Skin epidermis (tissue), 12 donors: ENCODE data around the gene ARTN.

ENCODE experiments used
- H3K27ac ChIP-seq, 21 experiments: fragments of 200-600 bp; sonication (generic) in 11 of 21; one replicate each; pipeline ENCODE4 v1.5.0; 2020; ENCODE audit warnings: mild to moderate bottlenecking in 3 of 21, inconsistent platforms in 2 of 21, moderate library complexity in 2 of 21
- H3K4me3 ChIP-seq, 7 experiments: fragments of 200-600 bp; sonication (generic) in 2 of 7; one replicate each; pipeline ENCODE4 v1.5.0; 2020; ENCODE audit warnings: inconsistent platforms in 2 of 7, mild to moderate bottlenecking in 2 of 7, moderate library complexity in 1 of 7

The ARTN gene

DNA sequence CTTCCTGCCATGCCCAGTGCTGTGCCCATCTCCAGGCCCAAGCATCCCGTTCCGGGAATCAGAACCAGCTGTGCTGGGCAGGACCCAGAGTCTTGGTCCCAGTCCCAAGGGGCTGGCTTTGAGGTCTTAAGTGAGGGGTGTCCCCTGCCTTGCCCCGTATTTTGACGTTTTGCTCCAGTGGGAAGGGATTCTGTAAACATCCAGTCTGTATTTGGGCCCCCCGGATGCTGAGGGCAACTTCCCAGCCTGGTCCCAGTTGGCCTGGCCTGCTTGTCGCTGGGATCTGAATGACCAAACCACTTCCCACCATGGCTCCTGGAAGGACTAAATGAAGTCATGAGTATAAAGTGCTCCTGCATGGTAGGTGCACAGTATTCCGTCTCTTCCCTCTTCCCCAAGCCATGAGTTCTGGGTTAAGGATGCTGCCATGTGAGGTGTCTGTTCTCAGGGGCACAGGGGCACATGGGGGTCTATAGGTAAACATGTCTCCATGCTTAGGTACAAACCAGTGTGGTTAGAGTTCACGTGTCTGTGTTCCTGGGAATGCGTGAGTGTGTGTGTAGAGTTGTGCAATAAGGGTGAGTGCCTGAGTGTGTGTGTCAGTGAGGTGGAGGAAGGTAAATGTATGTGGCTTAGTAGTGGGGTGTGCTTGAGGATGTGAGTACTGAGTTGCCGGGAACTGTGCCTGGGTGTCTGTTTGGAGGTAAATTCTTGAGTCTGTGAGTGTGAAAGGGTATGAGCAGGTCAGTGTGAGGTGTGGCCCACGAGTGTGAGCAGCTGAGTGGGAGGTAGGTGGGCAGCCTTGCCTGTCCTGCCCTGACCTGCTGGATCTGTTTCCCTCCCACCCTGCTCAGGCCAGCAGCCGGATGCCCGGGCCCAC, 46.9 kb downstream of the ARTN start:
- peak overlapping the region; percentile 40 to 84 (median 73) for H3K4me3 ChIP-seq
- peak overlapping the region in 19 of 21 experiments; percentile 68 to 95 (median 85) for H3K27ac ChIP-seq

DNA sequence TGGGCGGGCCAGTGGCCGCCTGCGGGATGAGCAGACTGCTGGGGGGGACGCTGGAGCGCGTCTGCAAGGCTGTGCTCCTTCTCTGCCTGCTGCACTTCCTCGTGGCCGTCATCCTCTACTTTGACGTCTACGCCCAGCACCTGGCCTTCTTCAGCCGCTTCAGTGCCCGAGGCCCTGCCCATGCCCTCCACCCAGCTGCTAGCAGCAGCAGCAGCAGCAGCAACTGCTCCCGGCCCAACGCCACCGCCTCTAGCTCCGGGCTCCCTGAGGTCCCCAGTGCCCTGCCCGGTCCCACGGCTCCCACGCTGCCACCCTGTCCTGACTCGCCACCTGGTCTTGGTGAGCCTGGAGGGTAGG, 47.5 kb downstream of the ARTN start:
- Histone ChIP-seq H3K27ac (peak overlapping the region in 8 of 21 experiments; percentile 4 to 89 (median 85)), H3K4me3 (no peak overlapping the region)

DNA sequence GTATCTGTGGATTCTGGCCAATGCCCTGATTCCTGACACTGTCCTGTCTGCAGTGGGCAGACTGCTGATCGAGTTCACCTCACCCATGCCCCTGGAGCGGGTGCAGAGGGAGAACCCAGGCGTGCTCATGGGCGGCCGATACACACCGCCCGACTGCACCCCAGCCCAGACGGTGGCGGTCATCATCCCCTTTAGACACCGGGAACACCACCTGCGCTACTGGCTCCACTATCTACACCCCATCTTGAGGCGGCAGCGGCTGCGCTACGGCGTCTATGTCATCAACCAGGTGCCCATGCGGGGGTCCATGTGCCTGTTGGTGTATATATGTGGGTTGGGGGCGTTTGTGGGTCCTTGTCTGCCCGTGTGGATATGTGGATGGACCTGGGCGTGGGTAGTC, 48.0 kb downstream of the ARTN start:
- Histone ChIP-seq H3K4me3 (no peak overlapping the region), H3K27ac (no peak overlapping the region)

DNA sequence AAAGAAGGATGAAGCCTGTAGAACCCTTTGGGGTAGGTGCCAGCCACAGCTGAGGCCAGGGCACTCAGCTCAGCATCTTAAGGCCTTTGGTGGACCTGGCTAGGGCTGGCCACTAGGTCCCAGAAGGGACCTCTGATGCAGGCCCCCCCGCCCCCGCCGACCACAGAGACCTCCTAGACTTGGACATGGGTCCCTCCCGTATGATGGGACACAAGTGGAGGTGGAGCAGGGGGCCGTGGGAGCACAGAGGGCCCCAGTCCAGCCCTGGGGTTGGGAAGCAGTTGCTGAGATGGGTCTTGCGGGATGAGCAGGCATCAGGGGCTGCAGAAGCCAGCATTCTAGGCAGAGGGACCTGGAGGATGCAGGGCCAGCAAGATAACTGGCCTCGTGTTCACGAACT, 48.6 kb downstream of the ARTN start:
- Histone ChIP-seq H3K4me3 (no peak overlapping the region), H3K27ac (no peak overlapping the region)

DNA sequence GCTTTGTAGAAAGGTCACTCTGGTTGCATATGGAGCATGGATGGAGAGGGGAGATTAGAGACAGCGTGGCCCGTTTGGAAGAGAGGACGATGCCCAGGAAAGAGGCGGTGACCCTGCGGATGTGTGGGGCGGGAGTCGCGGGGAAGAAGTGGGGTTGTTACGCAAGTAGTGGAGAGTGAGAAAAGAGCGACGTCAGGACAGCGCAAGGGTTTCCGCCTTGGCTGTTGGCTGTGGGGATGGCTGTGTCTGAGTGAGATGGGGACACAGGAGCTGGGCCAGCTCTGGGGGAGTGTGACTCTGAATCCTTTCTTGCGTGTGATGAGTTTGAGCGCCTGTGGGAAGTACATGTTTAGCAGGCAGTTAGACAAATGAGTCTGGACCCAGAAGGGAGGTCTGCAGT, 49.2 kb downstream of the ARTN start:
- no peak overlapping the region for H3K27ac ChIP-seq
- no peak overlapping the region for H3K4me3 ChIP-seq

DNA sequence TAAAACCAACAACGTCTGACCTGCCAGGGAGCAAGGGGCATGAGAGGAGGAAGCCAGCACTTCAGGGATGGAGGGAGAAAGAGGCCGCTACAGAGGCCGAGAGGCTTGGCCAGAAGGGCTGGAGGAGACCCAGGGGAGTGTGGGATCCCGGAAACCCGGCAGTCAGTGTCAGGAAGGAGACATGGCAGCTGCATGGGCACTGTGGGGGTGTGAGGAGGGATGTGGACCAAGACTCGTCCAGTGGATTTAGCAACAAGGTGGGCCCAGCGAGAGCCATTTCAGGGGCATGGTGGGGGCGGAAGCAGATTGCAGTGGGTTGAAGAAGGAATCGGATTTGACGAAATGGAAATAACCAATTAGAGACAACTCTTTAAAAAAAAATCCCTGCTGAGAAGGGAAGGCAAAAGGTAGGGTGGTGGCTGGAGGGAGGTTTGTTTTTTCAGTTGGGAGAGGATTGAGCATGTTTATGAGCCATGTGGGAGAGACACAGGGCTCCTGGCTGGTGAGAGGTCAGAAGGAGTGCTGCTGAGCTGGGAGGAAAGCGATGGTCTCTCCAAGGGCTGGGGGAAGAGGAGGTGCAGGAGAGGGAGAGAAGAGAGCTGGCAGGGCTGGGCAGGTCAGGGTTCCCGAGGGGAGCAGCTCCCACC, 49.8 kb downstream of the ARTN start:
- Histone ChIP-seq H3K27ac (no peak overlapping the region), H3K4me3 (no peak overlapping the region)

DNA sequence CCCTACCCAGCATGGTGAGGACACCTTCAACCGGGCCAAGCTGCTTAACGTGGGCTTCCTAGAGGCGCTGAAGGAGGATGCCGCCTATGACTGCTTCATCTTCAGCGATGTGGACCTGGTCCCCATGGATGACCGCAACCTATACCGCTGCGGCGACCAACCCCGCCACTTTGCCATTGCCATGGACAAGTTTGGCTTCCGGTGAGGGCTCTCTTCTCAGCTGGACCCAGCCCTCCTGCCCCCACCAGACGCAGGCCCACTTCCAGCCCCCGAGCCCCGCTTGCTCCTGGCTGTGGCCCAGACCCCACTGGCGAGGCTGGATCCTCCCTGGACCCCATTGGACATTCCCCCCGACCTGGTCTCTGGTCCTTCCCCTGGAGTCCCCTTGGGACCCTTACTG, 51.3 kb downstream of the ARTN start:
- Histone ChIP-seq H3K4me3 (no peak overlapping the region), H3K27ac (no peak overlapping the region)

DNA sequence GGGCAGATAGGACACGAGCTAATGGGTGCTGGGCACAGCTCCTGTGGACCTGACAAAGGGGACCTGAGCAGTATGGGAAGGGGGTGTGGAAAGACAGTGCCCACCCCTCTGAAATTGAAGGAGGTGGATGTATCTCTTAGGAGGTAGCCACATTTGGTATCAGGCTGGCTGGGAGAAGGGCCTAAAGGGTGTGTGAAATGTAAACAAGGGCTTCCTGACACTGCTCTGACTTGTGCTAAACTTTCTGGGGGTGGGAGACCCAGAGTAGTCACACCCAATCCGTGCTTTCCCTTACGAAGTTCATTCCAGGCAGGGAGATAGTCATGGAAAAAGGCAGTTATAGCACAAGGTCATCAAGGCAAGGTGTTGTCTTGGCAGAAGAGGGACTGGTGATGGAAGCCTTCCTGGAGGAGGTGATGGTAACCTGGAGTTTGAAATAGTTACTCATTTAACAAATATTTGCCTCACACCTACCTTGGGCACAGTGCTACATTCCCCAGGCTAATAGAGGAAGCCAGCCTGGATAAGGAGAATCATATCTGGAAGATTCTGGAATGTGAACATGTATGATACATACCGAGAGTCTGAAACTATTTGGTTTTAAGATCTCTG, 52.5 kb downstream of the ARTN start:
- Histone ChIP-seq H3K4me3 (no peak overlapping the region), H3K27ac (no peak overlapping the region)

DNA sequence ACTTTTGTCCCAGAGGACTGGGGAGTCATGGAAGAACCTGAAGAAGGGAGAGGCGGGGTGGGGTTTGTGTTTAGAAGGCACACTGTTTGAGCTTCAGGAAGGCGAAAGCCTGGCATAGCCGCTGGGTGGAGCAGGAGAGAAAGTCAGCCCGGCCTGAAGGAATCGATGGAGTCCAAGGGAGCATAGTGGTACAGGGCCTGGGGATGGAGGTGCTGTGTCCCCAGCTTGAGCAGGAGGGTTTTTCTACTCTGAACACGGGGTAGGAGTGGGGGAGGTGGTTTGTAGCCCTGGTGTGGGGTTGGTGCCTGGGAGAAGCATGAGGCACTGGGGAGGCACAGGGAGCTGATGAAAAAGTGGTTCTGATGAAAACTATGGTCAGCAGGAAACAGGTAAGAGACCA, 53.1 kb downstream of the ARTN start:
- Histone ChIP-seq H3K4me3 (no peak overlapping the region), H3K27ac (no peak overlapping the region)
